HG03196 (cell line): ENCODE data around the gene IPP.
"Not testable (repeated sequence)": the region's sequence is repeated elsewhere in the genome, so short reads cannot be mapped to it uniquely, and the experiment has no call there.

ENCODE experiments used
- ATAC-seq: cut with Tn5 transposase; IDR thresholded peaks from one replicate; pipeline ENCODE4 v1.9.1; 2021; ENCODE audit not compliant: unreplicated experiment

Gene IPP

GRCh38 chr1:45750298-45751038, at the start of gene IPP:
Gene IPP (minus strand): TSS chr1:45750653. CDS start chr1:45746411, 4,242 bp downstream.
- ATAC-seq = peak; percentile 87

GRCh38 chr1:45796946-45797345, 46.5 kb upstream of the IPP start:
- no peak for ATAC-seq

GRCh38 chr1:45796381-45796780, 45.9 kb upstream of the IPP start:
- ATAC-seq = no peak

- ATAC-seq = no peak
Measured at GRCh38 chr1:45793942-45794604, 43.6 kb upstream of the IPP start.

- ATAC-seq = no peak
Measured at GRCh38 chr1:45792744-45793143, 42.3 kb upstream of the IPP start.

GRCh38 chr1:45789601-45790000, 39.1 kb upstream of the IPP start:
- no peak for ATAC-seq

GRCh38 chr1:45787905-45788304, 37.5 kb upstream of the IPP start:
- ATAC-seq = no peak

GRCh38 chr1:45785583-45785982, 35.1 kb upstream of the IPP start:
- peak; percentile 58 for ATAC-seq

- ATAC-seq = no peak
Measured at GRCh38 chr1:45775794-45776193, 25.3 kb upstream of the IPP start.

- ATAC-seq = no peak
Measured at GRCh38 chr1:45772971-45773370, 22.5 kb upstream of the IPP start.

- ATAC-seq = no peak
Measured at GRCh38 chr1:45769261-45769932, 18.9 kb upstream of the IPP start.

GRCh38 chr1:45767035-45767434, 16.6 kb upstream of the IPP start:
- ATAC-seq = no peak

- ATAC-seq = no peak
Measured at GRCh38 chr1:45765999-45766792, 15.7 kb upstream of the IPP start.

GRCh38 chr1:45762291-45762690, 11.8 kb upstream of the IPP start:
- no peak for ATAC-seq

GRCh38 chr1:45755697-45756096, 5.2 kb upstream of the IPP start:
- ATAC-seq = no peak

- no peak for ATAC-seq
Measured at GRCh38 chr1:45753248-45754037, 3.0 kb upstream of the IPP start.

- ATAC-seq = no peak
Measured at GRCh38 chr1:45752441-45753052, 2.1 kb upstream of the IPP start.

GRCh38 chr1:45752014-45752413, 1.6 kb upstream of the IPP start:
- no peak for ATAC-seq

- not testable (repeated sequence) for ATAC-seq
Measured at GRCh38 chr1:45751039-45751838, 786 bp upstream of the IPP start.
